HepG2 (cell line): ENCODE results near the gene AKR1C2. TPM values are rescaled to one million over a fixed set of nuclear protein-coding genes. Genes with fewer than 3 reads are reported as not detected.

Experiments
- AGO1 ChIP-seq: fragments of 200-400 bp; formaldehyde crosslinking; IDR thresholded peaks from 2 replicates; pipeline ENCODE4 v1.6.1; 2017; ENCODE audit warnings: mild to moderate bottlenecking, low read depth, low read length, moderate library complexity; ENCODE audit not compliant: poor library complexity, severe bottlenecking
- ERF ChIP-seq: IDR thresholded peaks from 2 replicates; pipeline ENCODE4 v1.6.1; 2018; ENCODE audit warnings: missing biosample characterization, missing genetic modification reagents
- FOXO1 ChIP-seq: sonication (generic); formaldehyde crosslinking; IDR thresholded peaks from 2 replicates; pipeline ENCODE4 v1.4.0; 2020; ENCODE audit warnings: missing genetic modification reagents
- KDM4B ChIP-seq: sonication (generic); formaldehyde crosslinking; IDR thresholded peaks from 2 replicates; pipeline ENCODE4 v1.4.0; 2020; ENCODE audit warnings: missing genetic modification reagents
- MIER3 ChIP-seq: IDR thresholded peaks from 2 replicates; pipeline ENCODE4 v1.6.1; 2016; ENCODE audit warnings: missing compliant biosample characterization, borderline replicate concordance
- PTBP1 ChIP-seq: fragments of 200-400 bp; formaldehyde crosslinking; IDR thresholded peaks from 2 replicates; pipeline ENCODE4 v1.6.1; 2018; ENCODE audit warnings: low read length, low read depth; ENCODE audit not compliant: poor library complexity, severe bottlenecking
- SALL1 ChIP-seq: sonication (generic); formaldehyde crosslinking; IDR thresholded peaks from 2 replicates; pipeline ENCODE4 v1.8.0; 2022; ENCODE audit warnings: mild to moderate bottlenecking, missing genetic modification reagents
- ZMYM3 ChIP-seq: sonication (generic); formaldehyde crosslinking; IDR thresholded peaks from 2 replicates; pipeline ENCODE4 v1.5.1; 2020; ENCODE audit warnings: mild to moderate bottlenecking, missing genetic modification reagents
- ZMYM4 ChIP-seq: sonication (generic); formaldehyde crosslinking; IDR thresholded peaks from 2 replicates; pipeline ENCODE4 v1.8.1; 2023; ENCODE audit warnings: mild to moderate bottlenecking, missing genetic modification reagents
- ZNF18 ChIP-seq: sonication (generic); formaldehyde crosslinking; IDR thresholded peaks from 2 replicates; pipeline ENCODE4 v1.8.0; 2022; ENCODE audit warnings: mild to moderate bottlenecking, missing genetic modification reagents; ENCODE audit not compliant: insufficient replicate concordance
- ZNF256 ChIP-seq: sonication (generic); formaldehyde crosslinking; conservative IDR thresholded peaks from 2 replicates; pipeline ENCODE4 v1.4.0; 2020; ENCODE audit warnings: missing genetic modification reagents
- ZNF34 ChIP-seq: sonication (generic); formaldehyde crosslinking; IDR thresholded peaks from 2 replicates; pipeline ENCODE4 v1.4.0; 2020; ENCODE audit warnings: mild to moderate bottlenecking, missing genetic modification reagents, borderline replicate concordance
- ZNF564 ChIP-seq: sonication (generic); formaldehyde crosslinking; IDR thresholded peaks from 2 replicates; pipeline ENCODE4 v1.8.1; 2023; ENCODE audit warnings: mild to moderate bottlenecking, missing genetic modification reagents
- ZNF615 ChIP-seq: sonication (generic); formaldehyde crosslinking; IDR thresholded peaks from 2 replicates; pipeline ENCODE4 v1.5.0; 2020; ENCODE audit warnings: mild to moderate bottlenecking, missing genetic modification reagents, borderline replicate concordance
- ZNF644 ChIP-seq: IDR thresholded peaks from 2 replicates; pipeline ENCODE4 v1.6.1; 2016; ENCODE audit warnings: low read depth
- ZNF746 ChIP-seq: sonication (generic); formaldehyde crosslinking; IDR thresholded peaks from 2 replicates; pipeline ENCODE4 v1.8.0; 2022; ENCODE audit warnings: mild to moderate bottlenecking, missing genetic modification reagents
- ZSCAN20 ChIP-seq: sonication (generic); formaldehyde crosslinking; IDR thresholded peaks from 2 replicates; pipeline ENCODE4 v1.4.0; 2020; ENCODE audit warnings: missing genetic modification reagents, mild to moderate bottlenecking, borderline replicate concordance
- polyA plus RNA-seq, 8 experiments: library from polyadenylated mRNA; depleted of rRNA in 3 of 8; stranded (reverse) in 7 of 8; unstranded in 1 of 8; fragments of >200 nt; fragmentation: Illumina TruSeq in 4 of 8; extraction: Trizol in 4 of 8; gene quantifications; 2 replicates each; pipeline versions ENCODE4 v1.2.1 to v1.2.3, GENCODE V29; 2011 to 2016; ENCODE audit warnings: low read depth in 4 of 8, missing spikeins in 1 of 8, mixed read lengths in 1 of 8; ENCODE audit not compliant: insufficient read depth in 1 of 8
- total RNA-seq, 5 experiments: library from RNA; depleted of rRNA; stranded (reverse); fragments of >200 nt; fragmentation: Illumina TruSeq; extraction: Trizol; gene quantifications; 2 replicates each; pipeline ENCODE4 v1.2.3, GENCODE V29; 2016; ENCODE audit warnings: low read depth in 1 of 5
- TF ChIP-seq, protein P1 (sequence below): sonication (generic); formaldehyde crosslinking; IDR thresholded peaks from 2 replicates; pipeline ENCODE4 v1.5.0; 2020; ENCODE audit warnings: mild to moderate bottlenecking, missing genetic modification reagents, borderline replicate concordance
- TF ChIP-seq, protein P2 (sequence below): sonication (generic); formaldehyde crosslinking; IDR thresholded peaks from 2 replicates; pipeline ENCODE4 v1.4.0; 2020; ENCODE audit warnings: missing genetic modification reagents
- TF ChIP-seq, protein P3 (sequence below): sonication (generic); formaldehyde crosslinking; IDR thresholded peaks from 2 replicates; pipeline ENCODE4 v1.4.0; 2020; ENCODE audit warnings: missing genetic modification reagents

Gene AKR1C2
- total and polyA plus RNA-seq, 2 of the 13 experiments (the other 11 are each of a cell fraction or from before 2014, with no cell fraction given) = 140 to 900 TPM

- TF ChIP-seq, protein P1, sequence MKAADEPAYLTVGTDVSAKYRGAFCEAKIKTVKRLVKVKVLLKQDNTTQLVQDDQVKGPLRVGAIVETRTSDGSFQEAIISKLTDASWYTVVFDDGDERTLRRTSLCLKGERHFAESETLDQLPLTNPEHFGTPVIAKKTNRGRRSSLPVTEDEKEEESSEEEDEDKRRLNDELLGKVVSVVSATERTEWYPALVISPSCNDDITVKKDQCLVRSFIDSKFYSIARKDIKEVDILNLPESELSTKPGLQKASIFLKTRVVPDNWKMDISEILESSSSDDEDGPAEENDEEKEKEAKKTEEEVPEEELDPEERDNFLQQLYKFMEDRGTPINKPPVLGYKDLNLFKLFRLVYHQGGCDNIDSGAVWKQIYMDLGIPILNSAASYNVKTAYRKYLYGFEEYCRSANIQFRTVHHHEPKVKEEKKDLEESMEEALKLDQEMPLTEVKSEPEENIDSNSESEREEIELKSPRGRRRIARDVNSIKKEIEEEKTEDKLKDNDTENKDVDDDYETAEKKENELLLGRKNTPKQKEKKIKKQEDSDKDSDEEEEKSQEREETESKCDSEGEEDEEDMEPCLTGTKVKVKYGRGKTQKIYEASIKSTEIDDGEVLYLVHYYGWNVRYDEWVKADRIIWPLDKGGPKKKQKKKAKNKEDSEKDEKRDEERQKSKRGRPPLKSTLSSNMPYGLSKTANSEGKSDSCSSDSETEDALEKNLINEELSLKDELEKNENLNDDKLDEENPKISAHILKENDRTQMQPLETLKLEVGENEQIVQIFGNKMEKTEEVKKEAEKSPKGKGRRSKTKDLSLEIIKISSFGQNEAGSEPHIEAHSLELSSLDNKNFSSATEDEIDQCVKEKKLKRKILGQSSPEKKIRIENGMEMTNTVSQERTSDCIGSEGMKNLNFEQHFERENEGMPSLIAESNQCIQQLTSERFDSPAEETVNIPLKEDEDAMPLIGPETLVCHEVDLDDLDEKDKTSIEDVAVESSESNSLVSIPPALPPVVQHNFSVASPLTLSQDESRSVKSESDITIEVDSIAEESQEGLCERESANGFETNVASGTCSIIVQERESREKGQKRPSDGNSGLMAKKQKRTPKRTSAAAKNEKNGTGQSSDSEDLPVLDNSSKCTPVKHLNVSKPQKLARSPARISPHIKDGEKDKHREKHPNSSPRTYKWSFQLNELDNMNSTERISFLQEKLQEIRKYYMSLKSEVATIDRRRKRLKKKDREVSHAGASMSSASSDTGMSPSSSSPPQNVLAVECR = peak; percentile 39; the same call in 1 of the 2 replicates
- TF ChIP-seq ZNF644 (CRISPR knock-in tag) (no peak), PTBP1 (no peak), ZMYM4 (peak; percentile 79), ZNF18 (CRISPR knock-in tag) (no peak), ZNF256 (CRISPR knock-in tag) (0 out of 2 replicates have a peak, but pooled peaks have one; percentile 69), ZSCAN20 (CRISPR knock-in tag) (no peak), ERF (CRISPR knock-in tag) (no peak), SALL1 (CRISPR knock-in tag) (peak; percentile 72; the same call in 1 of the 2 replicates), ZNF746 (CRISPR knock-in tag) (no peak), ZNF564 (CRISPR knock-in tag) (no peak), AGO1 (peak; percentile 61), FOXO1 (CRISPR knock-in tag) (no peak; the same call in 1 of the 2 replicates), MIER3 (CRISPR knock-in tag) (no peak), ZNF34 (no peak), ZMYM3 (CRISPR knock-in tag) (no peak), KDM4B (CRISPR knock-in tag) (no peak), ZNF615 (CRISPR knock-in tag) (no peak)
- TF ChIP-seq, protein P2, sequence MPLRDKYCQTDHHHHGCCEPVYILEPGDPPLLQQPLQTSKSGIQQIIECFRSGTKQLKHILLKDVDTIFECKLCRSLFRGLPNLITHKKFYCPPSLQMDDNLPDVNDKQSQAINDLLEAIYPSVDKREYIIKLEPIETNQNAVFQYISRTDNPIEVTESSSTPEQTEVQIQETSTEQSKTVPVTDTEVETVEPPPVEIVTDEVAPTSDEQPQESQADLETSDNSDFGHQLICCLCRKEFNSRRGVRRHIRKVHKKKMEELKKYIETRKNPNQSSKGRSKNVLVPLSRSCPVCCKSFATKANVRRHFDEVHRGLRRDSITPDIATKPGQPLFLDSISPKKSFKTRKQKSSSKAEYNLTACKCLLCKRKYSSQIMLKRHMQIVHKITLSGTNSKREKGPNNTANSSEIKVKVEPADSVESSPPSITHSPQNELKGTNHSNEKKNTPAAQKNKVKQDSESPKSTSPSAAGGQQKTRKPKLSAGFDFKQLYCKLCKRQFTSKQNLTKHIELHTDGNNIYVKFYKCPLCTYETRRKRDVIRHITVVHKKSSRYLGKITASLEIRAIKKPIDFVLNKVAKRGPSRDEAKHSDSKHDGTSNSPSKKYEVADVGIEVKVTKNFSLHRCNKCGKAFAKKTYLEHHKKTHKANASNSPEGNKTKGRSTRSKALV (CRISPR knock-in tag) = peak; percentile 74
- TF ChIP-seq, protein P3, sequence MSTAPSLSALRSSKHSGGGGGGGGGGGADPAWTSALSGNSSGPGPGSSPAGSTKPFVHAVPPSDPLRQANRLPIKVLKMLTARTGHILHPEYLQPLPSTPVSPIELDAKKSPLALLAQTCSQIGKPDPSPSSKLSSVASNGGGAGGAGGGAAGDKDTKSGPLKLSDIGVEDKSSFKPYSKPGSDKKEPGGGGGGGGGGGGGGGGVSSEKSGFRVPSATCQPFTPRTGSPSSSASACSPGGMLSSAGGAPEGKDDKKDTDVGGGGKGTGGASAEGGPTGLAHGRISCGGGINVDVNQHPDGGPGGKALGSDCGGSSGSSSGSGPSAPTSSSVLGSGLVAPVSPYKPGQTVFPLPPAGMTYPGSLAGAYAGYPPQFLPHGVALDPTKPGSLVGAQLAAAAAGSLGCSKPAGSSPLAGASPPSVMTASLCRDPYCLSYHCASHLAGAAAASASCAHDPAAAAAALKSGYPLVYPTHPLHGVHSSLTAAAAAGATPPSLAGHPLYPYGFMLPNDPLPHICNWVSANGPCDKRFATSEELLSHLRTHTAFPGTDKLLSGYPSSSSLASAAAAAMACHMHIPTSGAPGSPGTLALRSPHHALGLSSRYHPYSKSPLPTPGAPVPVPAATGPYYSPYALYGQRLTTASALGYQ (CRISPR knock-in tag) = no peak
These were observed 21.8 kb downstream of the AKR1C2 start (continued) for GRCh38 chr10:4981722-4982471.
